GM12891 (cell line): ENCODE data around the gene FZD7.

Source experiments
- POLR2A ChIP-seq: IDR thresholded peaks from 2 replicates; pipeline ENCODE4 v1.6.1; 2011; ENCODE audit warnings: low read depth, low read length, control low read depth
- POLR2AphosphoS5 ChIP-seq: IDR thresholded peaks from 2 replicates; pipeline ENCODE4 v1.6.1; 2011; ENCODE audit warnings: low read depth, low read length, control low read depth

DNA sequence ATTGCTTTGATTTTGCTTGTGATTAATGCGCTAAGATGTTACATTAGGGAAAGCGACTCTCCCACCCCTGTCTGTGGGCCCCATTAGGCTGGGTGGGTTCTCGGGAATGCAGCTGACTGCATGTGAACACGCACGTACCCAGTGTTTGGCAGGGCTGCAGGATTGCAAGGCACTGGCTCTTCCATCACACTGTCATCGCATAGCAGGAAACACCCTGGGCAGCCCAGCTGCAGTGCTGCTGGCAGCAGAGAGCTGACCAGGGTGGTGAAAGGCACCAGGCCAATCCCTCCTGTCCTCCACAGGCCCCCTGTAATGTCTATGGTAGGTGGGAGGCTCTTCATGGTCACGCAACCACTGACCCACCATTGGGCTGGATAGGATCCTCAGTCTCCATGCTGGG lies 34.4 kb upstream of the FZD7 start:
- TF ChIP-seq POLR2AphosphoS5 (no peak), POLR2A (no peak)
